HPDE6-E6E7 (cell line): Measurements from ENCODE around the gene MAMDC4.
A peak's percentile ranks its signal among the peaks of the same experiment; 100 is the strongest.
"Not testable (repeated sequence)": the region's sequence is repeated elsewhere in the genome, so short reads cannot be mapped to it uniquely, and the experiment has no call there.

Experiments
- DNase-seq: peaks from one replicate; pipeline ENCODE4 v3.0.0; 2011; ENCODE audit warnings: missing footprints; ENCODE audit errors: extremely low spot score

The MAMDC4 gene

DNA sequence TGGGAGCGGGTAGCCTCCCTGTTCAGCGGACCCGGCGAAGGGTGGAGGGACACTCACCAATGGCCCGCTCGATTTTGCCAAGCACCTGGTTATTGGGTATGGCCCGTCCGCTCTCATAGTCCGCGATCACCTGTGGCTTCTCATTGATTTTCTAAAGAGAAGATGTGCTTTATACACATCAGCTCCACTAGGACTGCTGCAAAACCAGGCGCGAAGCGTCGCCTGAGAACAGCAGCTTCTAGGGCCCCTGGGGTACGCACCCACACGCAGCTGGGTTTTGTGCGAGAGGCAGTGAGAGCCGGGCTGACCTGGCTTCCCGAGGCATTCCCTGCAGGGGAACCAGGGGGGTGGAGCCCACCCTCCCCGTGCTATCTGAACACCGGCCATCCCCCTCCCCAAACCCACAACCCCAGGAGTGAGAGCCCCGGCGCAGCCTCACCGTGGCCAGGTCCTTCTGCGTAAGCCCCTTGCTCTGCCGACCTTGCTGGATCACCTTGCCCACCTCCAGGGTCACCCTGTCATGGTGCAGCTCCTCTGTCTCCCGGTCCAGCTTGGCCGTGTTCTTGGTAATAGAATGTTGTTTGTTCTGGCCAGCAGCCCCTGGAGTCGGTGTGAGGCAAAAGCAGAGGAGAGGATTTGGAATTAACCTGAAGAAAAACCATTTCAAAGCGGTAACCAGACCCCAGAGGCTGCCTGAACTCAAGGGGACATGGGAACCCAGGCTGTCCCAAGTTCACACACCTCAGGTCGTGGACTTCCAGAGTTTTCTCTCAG is 10.9 kb downstream of the MAMDC4 start:
- DNase-seq = no peak

DNA sequence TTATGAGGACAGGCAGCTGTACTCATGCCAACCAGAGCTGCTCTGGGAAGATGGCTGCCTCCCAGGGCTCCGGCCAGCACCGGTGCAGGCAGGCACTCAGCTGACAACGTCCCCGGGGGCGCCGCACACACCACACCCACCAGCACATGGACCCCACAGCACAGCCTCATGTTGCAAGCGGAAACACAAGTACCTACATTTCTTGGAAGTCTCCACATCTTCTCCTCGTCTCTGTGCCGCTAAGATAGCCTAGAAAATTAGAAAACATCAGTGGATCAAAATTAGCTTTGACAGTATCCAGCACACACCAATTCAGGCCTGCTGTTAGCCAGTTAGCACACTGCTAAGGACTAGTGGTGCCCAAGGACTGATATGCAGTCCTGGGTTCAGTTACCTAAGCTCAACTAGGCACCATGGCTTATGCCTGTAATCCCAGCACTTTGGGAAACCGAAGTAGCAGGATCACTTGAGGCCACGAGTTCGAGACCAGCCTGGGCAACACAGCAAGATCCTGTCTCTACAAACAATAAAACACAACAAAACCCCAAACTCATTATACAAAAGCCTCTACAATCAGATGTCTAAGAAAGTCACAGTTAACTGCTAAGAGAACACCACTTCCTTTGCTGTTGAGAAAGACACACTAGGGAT is 11.6 kb downstream of the MAMDC4 start:
- DNase-seq = no peak

DNA sequence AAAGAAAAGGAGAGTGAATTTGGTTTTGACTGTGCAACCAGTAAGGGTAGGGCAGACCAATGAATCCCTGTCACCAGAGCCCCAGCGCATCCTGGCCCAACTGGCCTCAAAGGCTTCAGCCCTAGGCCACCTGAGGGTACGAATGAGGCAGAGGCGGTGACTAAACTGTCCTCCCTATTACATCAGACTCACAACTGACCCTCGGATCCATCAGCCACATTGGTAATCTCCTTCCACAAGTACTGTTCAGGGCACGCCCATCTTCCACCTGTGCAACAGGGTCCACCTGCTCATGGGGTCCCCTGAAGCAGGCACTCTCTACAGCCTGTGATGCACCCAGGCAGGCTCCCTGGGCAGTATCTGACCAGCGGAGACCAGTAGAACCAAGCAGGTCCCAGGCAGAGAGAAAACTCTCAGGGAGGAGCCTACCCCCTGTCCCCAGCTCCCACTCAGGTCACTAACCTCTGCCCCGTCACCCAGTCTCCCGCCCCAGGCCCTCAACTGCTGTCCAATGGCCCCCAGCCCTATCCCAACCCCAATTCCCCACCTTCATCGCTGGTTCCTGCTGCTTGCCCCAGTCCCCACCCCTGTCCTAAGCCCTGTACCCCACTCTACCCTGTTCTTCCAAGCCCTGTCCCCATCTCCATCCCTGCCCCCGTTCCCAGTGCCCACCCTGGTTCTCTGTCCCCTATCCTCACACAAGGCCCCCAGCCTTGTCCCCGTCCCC is 13.1 kb downstream of the MAMDC4 start:
- DNase-seq = no peak

DNA sequence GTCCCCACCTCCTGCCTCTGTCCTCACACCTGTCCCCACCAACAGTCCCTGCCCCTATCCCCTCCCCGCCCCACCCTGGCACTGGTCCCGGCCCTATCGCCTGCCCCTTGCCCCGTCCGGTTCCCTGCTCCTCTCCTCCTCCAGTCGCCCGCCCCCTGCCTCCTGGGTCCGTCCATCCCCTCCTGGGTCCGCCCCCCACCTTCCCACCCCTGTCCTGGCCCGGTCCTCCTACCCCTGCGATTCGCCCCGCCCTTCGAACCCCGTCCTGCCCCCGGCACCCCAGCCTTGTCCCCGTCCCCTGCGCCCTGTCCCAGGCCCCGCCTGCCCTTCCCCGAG is 13.6 kb downstream of the MAMDC4 start:
- no peak for DNase-seq

DNA sequence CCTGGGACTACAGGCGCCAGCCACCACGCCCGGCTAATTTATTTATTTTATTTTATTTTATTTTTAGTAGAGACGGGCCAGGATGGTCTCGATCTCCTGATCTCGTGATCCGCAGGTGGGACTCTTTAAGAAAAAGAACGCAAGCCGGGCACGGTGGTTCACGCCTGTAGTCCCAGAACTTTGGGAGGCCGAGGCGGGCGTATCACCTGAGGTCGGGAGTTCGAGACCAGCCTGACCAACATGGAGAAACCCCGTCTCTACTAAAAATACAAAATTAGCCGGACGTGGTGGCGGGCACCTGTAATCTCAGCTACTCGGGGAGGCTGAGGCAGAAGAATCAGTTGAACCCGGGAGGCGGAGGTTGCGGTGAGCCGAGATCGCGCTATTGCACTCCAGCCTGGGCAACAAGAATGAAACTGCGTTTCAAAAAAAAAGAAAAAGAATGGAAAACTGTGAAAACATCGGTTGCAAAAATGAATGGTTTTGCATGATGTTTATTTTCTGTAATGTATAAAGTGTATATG is 14.8 kb downstream of the MAMDC4 start:
- not testable (repeated sequence) for DNase-seq

- no peak for DNase-seq
Observed at GRCh38 chr9:136867480-136867879, 15.3 kb downstream of the MAMDC4 start.

- no peak for DNase-seq
Observed at GRCh38 chr9:136867917-136868316, 15.8 kb downstream of the MAMDC4 start.

DNA sequence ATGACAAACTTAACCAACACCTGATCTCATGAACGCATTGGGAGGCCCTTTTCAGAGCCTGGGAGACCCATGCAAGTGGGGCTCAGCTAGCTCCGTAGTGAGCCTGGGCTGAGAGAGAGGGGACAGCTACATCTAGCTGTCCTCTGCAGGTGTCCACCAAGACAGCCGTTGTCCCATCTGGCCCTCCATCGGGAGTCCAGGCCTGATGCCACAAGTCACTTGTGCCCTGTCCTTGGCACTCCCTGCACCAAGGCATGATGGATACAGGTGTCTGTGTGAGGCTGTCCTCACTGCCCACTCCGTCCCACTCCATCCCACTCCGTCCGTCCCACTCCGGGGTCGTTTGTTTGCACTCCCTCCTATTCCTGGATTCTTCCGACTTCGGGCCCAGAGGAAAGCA is 16.5 kb downstream of the MAMDC4 start:
- no peak for DNase-seq

- not testable (repeated sequence) for DNase-seq
Observed at GRCh38 chr9:136869611-136870010, 17.5 kb downstream of the MAMDC4 start.

- no peak for DNase-seq
Observed at GRCh38 chr9:136875155-136875554, 23.0 kb downstream of the MAMDC4 start.

DNA sequence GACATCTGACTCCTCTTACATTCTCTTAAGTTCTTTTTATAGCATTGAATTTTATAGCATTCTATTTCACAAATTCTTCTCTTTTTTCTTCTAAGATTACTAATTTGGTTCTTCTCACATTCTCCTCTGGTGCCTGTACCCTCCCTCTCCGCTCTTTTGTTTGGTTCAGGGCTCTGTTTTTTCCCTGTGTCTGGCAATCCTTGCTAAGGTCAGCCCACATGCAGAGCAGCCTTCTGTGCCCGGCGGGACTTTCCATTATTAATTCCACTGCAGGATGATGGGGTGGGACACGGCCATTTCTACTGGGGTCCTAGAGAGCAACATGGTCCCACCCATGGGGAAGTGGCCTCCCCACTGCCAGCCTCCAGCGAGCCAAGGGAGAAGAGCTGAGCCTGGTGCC is 24.3 kb downstream of the MAMDC4 start:
- DNase-seq = no peak

- DNase-seq = no peak
Observed at GRCh38 chr9:136880651-136881050, 28.5 kb downstream of the MAMDC4 start.

GRCh38 chr9:136881691-136882108 is 29.6 kb downstream of the MAMDC4 start:
- peak; percentile 37 for DNase-seq

GRCh38 chr9:136882109-136882946 is 30.2 kb downstream of the MAMDC4 start:
- peak; percentile 94 for DNase-seq

GRCh38 chr9:136882947-136883283 is 30.8 kb downstream of the MAMDC4 start:
- DNase-seq = not testable (repeated sequence)

- not testable (repeated sequence) for DNase-seq
Observed at GRCh38 chr9:136883670-136884069, 31.5 kb downstream of the MAMDC4 start.

DNA sequence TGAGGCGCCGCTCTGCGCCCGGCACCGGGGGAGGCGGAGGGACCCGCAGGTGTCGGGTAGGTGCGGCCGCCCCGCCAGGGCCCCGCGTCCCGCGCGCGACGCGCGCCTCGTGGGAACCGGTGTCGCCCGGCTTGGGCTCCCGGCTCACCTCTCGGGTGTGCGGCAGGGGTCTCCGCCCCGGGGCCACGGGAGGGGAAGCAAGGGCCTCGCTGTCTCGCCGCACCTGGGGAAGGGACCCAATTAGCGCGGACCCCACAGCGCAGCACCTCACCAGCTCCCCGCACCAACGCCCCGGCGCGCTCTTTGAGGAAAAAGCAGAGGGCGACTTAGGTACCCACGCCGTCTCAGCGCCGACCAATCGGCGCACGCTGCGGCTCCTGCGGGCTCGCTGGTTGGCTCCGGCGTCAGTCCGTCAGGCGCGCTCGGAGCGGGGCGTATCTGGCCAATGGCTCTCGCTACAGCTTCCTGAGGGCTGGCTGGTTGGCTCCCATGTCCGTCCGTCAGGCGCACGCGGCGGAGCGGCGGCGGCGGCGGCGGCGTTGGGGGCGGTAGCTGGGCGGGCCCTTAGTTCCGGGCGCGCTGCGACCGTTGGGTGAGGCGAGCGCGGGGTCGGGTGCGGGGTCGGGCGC is 33.9 kb downstream of the MAMDC4 start, which contains the start of gene TRAF2:
TRAF2 (plus strand) TSS at position 567 of the 629 bp plus-strand sequence. CDS start 12,225 bp downstream, outside the sequence.
- peak; percentile 100 for DNase-seq

DNA sequence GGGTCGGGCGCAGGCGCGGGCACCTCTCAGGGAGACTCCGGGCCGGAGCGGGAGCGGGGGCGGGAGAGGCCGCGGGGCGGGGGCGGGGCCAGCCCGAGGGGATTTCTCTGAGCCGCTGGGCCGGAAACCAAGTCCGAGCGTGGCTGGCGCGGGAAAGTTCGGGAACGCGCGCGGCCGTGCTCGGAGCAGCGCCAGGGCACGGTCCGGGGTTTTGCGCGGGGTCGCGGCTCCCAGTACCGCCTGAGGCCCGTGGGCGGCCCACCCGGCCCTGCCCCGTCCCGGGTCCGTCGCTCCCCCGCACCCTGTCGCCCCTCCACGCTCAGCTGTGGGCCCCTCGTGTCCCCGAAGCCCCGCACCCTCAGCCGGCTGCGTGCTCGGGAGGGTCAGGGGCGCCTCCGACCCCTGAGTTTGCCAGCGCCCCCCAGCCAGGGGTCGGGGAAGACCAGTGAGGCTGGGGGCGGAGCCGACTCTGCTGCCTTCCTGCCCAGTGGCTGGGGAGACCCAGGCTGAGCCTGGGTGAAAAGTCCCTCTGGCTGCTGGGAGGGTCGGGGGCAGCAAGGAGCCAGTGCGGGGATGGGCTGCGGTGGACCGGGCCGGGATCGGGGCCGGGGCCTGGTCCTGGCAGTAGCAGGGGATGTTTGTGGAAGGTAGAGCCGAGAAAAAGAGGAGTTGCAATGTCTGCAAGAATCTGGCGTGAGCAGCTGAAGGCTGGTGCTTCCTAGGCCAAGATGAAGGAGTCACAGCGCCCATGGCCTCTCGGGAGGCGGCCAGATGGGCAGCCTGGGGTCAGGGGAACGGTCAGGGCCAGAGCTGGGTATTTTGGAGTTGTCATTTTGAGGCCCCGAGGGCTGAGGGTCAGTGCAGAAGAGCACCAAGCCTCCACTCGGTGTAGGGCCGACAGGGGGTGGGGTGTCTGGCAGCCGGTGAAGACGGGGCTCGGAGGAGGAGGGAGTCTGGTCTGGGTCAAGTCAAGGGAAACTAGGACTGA is 34.8 kb downstream of the MAMDC4 start:
- DNase-seq = no peak

DNA sequence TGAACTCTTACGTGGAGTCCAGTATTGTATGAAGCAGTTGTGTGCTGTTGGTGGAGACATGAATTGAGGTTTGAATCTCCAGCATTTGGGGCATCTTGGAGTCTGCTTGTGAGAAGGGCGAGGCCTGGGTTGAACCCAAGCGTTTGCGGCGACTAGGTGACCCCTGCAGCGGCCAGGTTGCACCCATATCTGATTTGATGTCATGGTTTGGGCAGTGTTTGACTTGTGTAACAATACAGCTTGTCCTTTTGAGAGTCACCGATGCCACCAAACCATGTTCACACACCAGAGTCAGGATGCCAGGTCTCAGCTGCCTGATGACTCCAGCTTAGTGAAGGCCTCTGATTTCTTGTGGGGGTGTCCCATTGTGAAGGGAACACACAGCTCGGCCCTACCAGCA is 36.3 kb downstream of the MAMDC4 start:
- DNase-seq = no peak

DNA sequence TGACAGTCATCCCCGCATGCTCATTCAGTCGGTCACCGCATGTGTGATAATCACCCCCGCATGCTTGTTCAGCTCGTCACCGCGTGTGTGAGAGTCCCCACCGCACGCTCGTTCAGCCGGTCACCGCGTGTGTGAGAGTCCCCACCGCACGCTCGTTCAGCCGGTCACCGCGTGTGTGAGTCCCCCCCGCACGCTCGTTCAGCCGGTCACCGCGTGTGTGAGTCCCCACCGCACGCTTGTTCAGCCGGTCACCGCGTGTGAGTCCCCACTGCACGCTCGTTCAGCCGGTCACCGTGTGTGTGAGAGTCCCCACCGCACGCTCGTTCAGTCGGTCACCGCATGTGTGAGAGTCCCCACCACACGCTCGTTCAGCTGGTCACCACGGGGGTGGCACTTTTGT is 37.7 kb downstream of the MAMDC4 start:
- no peak for DNase-seq
